Suprapubic skin (tissue), 4 donors: ENCODE results near the gene DHX58. TPM values are rescaled to one million over a fixed set of nuclear protein-coding genes. Genes with fewer than 3 reads are reported as not detected.
"Not testable (repeated sequence)": the region's sequence is repeated elsewhere in the genome, so short reads cannot be mapped to it uniquely, and the experiment has no call there.

Experiments used
- DNase-seq, 2 donors: peaks; one replicate each; pipeline ENCODE4 v3.0.0-alpha.2; 2019; ENCODE audit warnings: low spot score in 2 of 2
- H3K27ac ChIP-seq: fragments of 200-600 bp; sonication (generic); one replicate; pipeline ENCODE4 v1.5.1; 2019
- H3K27me3 ChIP-seq: fragments of 200-600 bp; sonication (generic); one replicate; pipeline ENCODE4 v1.5.1; 2019
- H3K36me3 ChIP-seq: fragments of 200-600 bp; sonication (generic); one replicate; pipeline ENCODE4 v1.5.1; 2019
- H3K4me1 ChIP-seq: fragments of 200-600 bp; sonication (generic); one replicate; pipeline ENCODE4 v1.5.1; 2019
- H3K4me3 ChIP-seq: fragments of 200-600 bp; sonication (generic); one replicate; pipeline ENCODE4 v1.5.1; 2019; ENCODE audit warnings: mild to moderate bottlenecking
- H3K9me3 ChIP-seq: fragments of 200-600 bp; sonication (generic); one replicate; pipeline ENCODE4 v1.5.1; 2019
- EP300 ChIP-seq: sonication (generic); formaldehyde crosslinking; IDR thresholded peaks from one replicate; pipeline ENCODE4 v1.6.1; 2017; ENCODE audit warnings: antibody characterized with exemption
- POLR2A ChIP-seq, 2 donors: fragments of 450-650 bp; IDR thresholded peaks; one replicate each; pipeline ENCODE4 v1.6.1; 2017; ENCODE audit warnings: antibody characterized with exemption in 2 of 2, mild to moderate bottlenecking in 2 of 2, moderate library complexity in 2 of 2
- POLR2AphosphoS5 ChIP-seq, 3 donors: sonication (generic); formaldehyde crosslinking; IDR thresholded peaks; one replicate each; pipeline ENCODE4 v1.6.1; 2017; ENCODE audit warnings: antibody characterized with exemption in 3 of 3
- WGBS: methylation state at CpG from one replicate; pipeline ENCODE4 v1.1.5; 2018; 5-methylcytosine and 5-hydroxymethylcytosine counted together
- total RNA-seq, 4 donors: library from RNA; depleted of rRNA; stranded (reverse); fragments of >200 nt; gene quantifications; one replicate each; pipeline ENCODE4 v1.1.0, GENCODE V29; 2016
- TF ChIP-seq, protein P1 (sequence below), 2 donors: fragments of 200-600 bp in 1 of 2; fragments of 450-650 bp in 1 of 2; sonication (generic) in 1 of 2; IDR thresholded peaks; one replicate each; pipeline ENCODE4 v1.5.1; 2016 to 2019; ENCODE audit warnings: antibody characterized with exemption in 2 of 2, mild to moderate bottlenecking in 1 of 2, moderate library complexity in 1 of 2

DHX58 gene
- total RNA-seq, 4 donors from 2014 or later = 8.2 to 14.2 (median 11.9) TPM

DNA sequence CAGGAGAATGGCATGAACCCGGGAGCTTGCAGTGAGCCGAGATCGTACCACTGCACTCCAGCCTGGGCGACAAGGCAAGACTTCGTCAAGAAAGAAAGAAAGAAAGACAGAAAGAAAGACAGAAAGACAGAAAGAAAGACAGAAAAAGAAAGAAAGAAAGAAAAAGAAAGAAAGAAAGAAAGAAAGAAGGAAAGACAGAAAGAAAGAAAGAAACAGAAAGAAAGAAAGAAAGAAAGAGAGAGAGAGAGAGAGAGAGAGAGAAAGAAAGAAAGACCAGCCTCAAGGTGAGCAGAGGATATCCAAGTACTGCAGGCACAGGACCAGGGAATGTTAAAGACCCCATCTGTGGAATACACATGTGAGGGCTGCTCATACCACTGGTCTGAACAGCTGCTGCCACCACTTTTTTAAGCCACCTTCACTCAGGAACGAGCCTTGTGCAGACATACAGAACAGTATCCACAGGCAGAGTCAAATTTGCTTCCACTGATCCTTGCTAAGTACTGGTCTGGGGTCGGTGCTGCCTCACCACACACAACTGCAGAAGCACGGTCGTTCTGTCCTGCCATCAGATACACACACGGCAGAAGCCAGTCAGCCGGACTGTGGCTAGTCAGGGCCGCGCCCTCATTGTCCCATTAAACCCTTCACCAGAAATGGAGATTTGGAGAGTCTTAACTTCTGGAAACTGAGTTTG lies 34.5 kb upstream of the DHX58 start:
- no peak for DNase-seq
- TF ChIP-seq EP300 (no peak), POLR2AphosphoS5 (IDR thresholded peaks at IDR 0.05) (no peak), POLR2A (IDR thresholded peaks at IDR 0.05) (no peak)
- H3K4me1 ChIP-seq = peaks cover 19% of the 10 kb centered on the region
- H3K36me3 ChIP-seq = peaks cover 35% of the 10 kb centered on the region
- no peaks in the 10 kb centered on the region for H3K27me3 ChIP-seq
- no peaks in the 10 kb centered on the region for H3K9me3 ChIP-seq
- no peak overlapping the region for H3K27ac ChIP-seq
- H3K4me3 ChIP-seq = no peak overlapping the region
- WGBS = 90% methylated on average over 13 of the region's 13 CpGs

DNA sequence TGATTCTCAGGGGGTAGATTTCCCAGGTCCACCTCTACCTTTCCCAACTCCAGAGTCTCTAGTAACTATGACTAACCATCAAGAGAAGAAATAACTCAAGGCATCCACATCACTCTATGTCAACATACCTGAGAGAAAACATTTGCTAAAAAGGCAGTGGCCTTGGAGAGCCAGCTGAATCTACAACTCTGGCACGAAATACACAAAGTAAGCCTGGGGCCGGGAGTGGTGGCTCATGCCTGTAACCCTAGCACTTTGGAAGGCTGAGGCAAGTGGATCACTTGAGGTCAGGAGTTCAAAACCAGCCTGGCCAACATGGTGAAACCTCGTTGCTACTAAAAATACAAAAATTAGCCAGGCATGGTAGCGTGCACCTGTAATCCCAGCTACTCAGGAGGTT lies 30.6 kb upstream of the DHX58 start:
- H3K27me3 ChIP-seq, DNase-seq, H3K9me3 ChIP-seq, H3K4me3 ChIP-seq, H3K27ac ChIP-seq: not testable (repeated sequence)
- Histone ChIP-seq H3K4me1 (peaks cover 29% of the 10 kb centered on the region), H3K36me3 (peaks cover 30% of the 10 kb centered on the region)
- WGBS = 82% methylated on average over 4 of the region's 4 CpGs

DNA sequence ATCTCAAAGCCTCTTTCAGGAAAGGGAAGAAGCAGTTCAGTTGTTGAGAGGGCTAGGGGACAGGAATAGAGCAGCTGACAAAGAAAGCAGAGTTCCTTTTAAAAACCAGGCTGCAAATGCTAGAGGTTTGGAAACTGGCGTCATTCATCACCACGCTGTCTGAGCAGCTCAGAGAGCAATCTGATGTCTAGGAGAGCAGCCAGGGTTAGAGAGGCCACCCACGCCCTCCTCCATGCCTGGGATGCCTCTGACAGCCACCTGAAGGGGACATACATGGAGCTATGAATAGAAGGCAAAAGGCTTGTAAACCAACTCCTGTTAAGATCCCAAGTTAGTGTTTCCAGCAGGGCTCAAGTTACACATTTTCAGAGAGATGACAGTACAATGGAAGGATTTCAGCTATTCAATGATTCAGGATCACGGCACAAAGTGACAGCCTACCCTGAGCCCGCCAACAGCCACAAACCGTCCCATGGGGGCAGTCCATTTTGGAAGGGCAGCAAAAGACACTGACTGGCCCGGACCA lies 29.9 kb upstream of the DHX58 start:
- H3K4me1 ChIP-seq = peaks cover 32% of the 10 kb centered on the region
- H3K4me3 ChIP-seq = no peak overlapping the region
- H3K9me3 ChIP-seq = no peaks in the 10 kb centered on the region
- no peak overlapping the region for H3K27ac ChIP-seq
- TF ChIP-seq, protein P1, sequence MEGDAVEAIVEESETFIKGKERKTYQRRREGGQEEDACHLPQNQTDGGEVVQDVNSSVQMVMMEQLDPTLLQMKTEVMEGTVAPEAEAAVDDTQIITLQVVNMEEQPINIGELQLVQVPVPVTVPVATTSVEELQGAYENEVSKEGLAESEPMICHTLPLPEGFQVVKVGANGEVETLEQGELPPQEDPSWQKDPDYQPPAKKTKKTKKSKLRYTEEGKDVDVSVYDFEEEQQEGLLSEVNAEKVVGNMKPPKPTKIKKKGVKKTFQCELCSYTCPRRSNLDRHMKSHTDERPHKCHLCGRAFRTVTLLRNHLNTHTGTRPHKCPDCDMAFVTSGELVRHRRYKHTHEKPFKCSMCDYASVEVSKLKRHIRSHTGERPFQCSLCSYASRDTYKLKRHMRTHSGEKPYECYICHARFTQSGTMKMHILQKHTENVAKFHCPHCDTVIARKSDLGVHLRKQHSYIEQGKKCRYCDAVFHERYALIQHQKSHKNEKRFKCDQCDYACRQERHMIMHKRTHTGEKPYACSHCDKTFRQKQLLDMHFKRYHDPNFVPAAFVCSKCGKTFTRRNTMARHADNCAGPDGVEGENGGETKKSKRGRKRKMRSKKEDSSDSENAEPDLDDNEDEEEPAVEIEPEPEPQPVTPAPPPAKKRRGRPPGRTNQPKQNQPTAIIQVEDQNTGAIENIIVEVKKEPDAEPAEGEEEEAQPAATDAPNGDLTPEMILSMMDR (IDR thresholded peaks at IDR 0.05) = no peak
- TF ChIP-seq POLR2A (IDR thresholded peaks at IDR 0.05) (no peak), POLR2AphosphoS5 (IDR thresholded peaks at IDR 0.05) (no peak), EP300 (no peak)
- 79% methylated on average over 7 of the region's 7 CpGs for WGBS
- no peaks in the 10 kb centered on the region for H3K27me3 ChIP-seq
- H3K36me3 ChIP-seq = peaks cover 28% of the 10 kb centered on the region
- DNase-seq = no peak

DNA sequence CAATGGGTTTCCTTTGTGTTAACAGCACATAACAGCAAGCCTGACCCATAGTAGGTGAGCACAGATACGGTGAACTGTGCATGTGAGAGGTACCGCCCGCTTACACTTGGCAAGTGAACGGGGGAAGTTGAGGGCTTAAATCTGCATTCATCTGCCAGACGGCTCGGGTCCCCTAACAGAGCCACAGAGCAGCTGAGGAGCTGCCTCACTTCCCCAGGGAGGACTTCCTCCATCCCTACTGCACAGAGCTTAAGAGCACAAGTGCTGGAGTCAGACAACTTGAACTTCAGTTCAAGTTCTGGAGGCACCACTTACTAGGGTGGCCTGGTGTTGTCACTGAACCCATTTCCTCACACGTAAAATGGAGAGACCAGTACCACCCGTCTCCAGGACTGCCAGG lies 28.9 kb upstream of the DHX58 start:
- peaks cover 37% of the 10 kb centered on the region for H3K4me1 ChIP-seq
- H3K4me3 ChIP-seq = no peak overlapping the region
- DNase-seq = no peak
- H3K36me3 ChIP-seq = peaks cover 20% of the 10 kb centered on the region
- TF ChIP-seq, protein P1 (IDR thresholded peaks at IDR 0.05) = no peak
- TF ChIP-seq EP300 (no peak), POLR2A (IDR thresholded peaks at IDR 0.05) (no peak), POLR2AphosphoS5 (IDR thresholded peaks at IDR 0.05) (no peak)
- H3K9me3 ChIP-seq = no peaks in the 10 kb centered on the region
- H3K27me3 ChIP-seq = no peaks in the 10 kb centered on the region
- WGBS = 70% methylated on average over 8 of the region's 8 CpGs
- no peak overlapping the region for H3K27ac ChIP-seq

DNA sequence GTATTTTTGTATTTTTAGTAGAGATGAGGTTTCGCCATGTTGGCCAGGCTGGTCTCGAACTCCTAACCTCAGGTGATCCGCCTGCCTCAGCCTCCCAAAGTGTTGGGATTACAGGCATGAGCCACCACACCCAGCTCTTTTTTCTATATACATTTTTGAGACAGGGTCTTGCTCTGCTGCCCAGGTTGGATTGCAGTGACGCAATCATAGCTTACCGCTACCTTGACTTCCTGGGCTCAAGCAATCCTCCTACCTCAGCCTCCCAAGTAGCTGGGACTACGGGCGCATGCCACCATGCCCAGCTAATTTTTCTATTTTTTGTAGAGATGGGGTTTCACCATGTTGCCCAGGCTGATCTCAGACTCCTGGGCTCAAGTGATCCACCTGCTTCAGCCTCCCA lies 28.2 kb upstream of the DHX58 start:
- not testable (repeated sequence) for H3K27me3 ChIP-seq, H3K27ac ChIP-seq, H3K9me3 ChIP-seq, H3K4me3 ChIP-seq, DNase-seq
- H3K4me1 ChIP-seq = peaks cover 44% of the 10 kb centered on the region
- peaks cover 22% of the 10 kb centered on the region for H3K36me3 ChIP-seq
- 96% methylated on average over 7 of the region's 7 CpGs for WGBS

DNA sequence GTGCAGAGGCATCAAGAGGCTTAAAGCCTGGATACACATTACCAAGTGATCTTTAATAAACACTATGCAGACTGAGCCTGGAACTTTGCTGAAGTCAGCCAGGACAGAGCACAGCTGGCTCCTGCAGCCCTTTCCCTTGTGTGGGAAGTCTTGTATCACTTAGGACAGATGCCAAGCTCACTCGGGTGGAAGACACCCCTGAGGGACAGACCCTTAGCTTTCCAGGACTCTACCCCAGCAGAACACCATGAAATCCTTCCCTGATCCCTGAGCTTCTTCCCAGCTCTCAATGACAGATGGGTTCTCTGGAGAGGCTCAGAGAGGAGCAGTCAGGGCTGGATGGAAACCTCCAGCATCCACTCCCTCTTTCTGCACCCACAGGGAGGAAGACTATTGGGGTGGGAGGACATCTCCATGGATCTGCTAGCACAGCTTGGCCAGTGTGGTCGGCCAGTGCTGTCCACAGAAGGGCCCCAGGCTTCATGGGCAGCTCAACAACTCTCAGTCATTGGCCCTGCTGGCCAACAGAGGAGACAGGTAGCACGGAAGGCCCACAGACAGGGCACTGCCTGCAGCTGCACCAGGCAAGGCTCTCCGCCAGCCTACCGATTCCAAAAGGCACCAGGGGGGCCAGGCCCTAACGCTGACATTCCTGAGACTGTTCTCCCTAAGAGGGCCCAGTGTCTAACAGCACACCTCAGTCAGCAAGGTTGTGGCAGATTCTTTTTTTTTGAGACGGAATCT lies 26.4 kb upstream of the DHX58 start:
- DNase-seq = no peak
- H3K4me3 ChIP-seq = no peak overlapping the region
- TF ChIP-seq POLR2A (IDR thresholded peaks at IDR 0.05) = no peak
- TF ChIP-seq, protein P1 (IDR thresholded peaks at IDR 0.05) = no peak
- no peak for TF ChIP-seq POLR2AphosphoS5 (IDR thresholded peaks at IDR 0.05)
- no peak for TF ChIP-seq EP300
- no peaks in the 10 kb centered on the region for H3K27me3 ChIP-seq
- H3K36me3 ChIP-seq = peaks cover 11% of the 10 kb centered on the region
- WGBS = 85% methylated on average over 6 of the region's 7 CpGs
- H3K4me1 ChIP-seq = peaks cover 61% of the 10 kb centered on the region
- H3K27ac ChIP-seq = no peak overlapping the region
- no peaks in the 10 kb centered on the region for H3K9me3 ChIP-seq
